ENCODE measurements around the gene PHOX2B. TPM values are rescaled to one million over a fixed set of nuclear protein-coding genes. Genes with fewer than 3 reads are reported as not detected.

PHOX2B gene
- total and polyA plus RNA-seq, 2 of the 8 experiments (the other 6 are each of a cell fraction or from before 2014, with no cell fraction given): not detected

DNA sequence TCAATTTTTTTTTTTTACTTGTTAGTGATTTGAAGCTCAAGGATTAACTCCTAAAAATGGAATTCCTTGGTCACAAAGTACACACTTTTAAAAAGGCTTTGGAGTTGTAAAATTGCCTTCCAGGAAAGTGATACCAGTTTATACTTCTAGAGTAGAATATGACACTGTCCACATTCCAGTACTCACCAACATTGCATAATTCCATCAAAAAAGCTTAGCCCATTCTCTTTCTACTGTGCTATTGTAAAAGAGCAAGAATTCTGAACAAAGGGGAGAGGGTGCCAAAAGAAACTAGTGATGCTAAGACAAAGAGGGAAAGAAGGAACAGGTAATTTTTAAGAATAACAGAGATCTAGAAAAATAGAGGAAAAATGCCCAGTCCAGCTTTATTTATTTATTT, 10.4 kb upstream of the PHOX2B start (continued):
- TF ChIP-seq, protein P1, sequence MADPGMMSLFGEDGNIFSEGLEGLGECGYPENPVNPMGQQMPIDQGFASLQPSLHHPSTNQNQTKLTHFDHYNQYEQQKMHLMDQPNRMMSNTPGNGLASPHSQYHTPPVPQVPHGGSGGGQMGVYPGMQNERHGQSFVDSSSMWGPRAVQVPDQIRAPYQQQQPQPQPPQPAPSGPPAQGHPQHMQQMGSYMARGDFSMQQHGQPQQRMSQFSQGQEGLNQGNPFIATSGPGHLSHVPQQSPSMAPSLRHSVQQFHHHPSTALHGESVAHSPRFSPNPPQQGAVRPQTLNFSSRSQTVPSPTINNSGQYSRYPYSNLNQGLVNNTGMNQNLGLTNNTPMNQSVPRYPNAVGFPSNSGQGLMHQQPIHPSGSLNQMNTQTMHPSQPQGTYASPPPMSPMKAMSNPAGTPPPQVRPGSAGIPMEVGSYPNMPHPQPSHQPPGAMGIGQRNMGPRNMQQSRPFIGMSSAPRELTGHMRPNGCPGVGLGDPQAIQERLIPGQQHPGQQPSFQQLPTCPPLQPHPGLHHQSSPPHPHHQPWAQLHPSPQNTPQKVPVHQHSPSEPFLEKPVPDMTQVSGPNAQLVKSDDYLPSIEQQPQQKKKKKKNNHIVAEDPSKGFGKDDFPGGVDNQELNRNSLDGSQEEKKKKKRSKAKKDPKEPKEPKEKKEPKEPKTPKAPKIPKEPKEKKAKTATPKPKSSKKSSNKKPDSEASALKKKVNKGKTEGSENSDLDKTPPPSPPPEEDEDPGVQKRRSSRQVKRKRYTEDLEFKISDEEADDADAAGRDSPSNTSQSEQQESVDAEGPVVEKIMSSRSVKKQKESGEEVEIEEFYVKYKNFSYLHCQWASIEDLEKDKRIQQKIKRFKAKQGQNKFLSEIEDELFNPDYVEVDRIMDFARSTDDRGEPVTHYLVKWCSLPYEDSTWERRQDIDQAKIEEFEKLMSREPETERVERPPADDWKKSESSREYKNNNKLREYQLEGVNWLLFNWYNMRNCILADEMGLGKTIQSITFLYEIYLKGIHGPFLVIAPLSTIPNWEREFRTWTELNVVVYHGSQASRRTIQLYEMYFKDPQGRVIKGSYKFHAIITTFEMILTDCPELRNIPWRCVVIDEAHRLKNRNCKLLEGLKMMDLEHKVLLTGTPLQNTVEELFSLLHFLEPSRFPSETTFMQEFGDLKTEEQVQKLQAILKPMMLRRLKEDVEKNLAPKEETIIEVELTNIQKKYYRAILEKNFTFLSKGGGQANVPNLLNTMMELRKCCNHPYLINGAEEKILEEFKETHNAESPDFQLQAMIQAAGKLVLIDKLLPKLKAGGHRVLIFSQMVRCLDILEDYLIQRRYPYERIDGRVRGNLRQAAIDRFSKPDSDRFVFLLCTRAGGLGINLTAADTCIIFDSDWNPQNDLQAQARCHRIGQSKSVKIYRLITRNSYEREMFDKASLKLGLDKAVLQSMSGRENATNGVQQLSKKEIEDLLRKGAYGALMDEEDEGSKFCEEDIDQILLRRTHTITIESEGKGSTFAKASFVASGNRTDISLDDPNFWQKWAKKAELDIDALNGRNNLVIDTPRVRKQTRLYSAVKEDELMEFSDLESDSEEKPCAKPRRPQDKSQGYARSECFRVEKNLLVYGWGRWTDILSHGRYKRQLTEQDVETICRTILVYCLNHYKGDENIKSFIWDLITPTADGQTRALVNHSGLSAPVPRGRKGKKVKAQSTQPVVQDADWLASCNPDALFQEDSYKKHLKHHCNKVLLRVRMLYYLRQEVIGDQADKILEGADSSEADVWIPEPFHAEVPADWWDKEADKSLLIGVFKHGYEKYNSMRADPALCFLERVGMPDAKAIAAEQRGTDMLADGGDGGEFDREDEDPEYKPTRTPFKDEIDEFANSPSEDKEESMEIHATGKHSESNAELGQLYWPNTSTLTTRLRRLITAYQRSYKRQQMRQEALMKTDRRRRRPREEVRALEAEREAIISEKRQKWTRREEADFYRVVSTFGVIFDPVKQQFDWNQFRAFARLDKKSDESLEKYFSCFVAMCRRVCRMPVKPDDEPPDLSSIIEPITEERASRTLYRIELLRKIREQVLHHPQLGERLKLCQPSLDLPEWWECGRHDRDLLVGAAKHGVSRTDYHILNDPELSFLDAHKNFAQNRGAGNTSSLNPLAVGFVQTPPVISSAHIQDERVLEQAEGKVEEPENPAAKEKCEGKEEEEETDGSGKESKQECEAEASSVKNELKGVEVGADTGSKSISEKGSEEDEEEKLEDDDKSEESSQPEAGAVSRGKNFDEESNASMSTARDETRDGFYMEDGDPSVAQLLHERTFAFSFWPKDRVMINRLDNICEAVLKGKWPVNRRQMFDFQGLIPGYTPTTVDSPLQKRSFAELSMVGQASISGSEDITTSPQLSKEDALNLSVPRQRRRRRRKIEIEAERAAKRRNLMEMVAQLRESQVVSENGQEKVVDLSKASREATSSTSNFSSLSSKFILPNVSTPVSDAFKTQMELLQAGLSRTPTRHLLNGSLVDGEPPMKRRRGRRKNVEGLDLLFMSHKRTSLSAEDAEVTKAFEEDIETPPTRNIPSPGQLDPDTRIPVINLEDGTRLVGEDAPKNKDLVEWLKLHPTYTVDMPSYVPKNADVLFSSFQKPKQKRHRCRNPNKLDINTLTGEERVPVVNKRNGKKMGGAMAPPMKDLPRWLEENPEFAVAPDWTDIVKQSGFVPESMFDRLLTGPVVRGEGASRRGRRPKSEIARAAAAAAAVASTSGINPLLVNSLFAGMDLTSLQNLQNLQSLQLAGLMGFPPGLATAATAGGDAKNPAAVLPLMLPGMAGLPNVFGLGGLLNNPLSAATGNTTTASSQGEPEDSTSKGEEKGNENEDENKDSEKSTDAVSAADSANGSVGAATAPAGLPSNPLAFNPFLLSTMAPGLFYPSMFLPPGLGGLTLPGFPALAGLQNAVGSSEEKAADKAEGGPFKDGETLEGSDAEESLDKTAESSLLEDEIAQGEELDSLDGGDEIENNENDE (IDR thresholded peaks at IDR 0.05; ENCODE audit: insufficient replicate concordance, low read length): no peak
- TF ChIP-seq GTF2F1 (IDR thresholded peaks at IDR 0.05; ENCODE audit: borderline replicate concordance, low read depth, low read length): no peak
- no peak for TF ChIP-seq SAP30 (IDR thresholded peaks at IDR 0.05; ENCODE audit: insufficient read depth, insufficient replicate concordance, low read length)
- TF ChIP-seq JUND (IDR thresholded peaks at IDR 0.05; ENCODE audit: low read length): no peak
- TF ChIP-seq, protein P2, sequence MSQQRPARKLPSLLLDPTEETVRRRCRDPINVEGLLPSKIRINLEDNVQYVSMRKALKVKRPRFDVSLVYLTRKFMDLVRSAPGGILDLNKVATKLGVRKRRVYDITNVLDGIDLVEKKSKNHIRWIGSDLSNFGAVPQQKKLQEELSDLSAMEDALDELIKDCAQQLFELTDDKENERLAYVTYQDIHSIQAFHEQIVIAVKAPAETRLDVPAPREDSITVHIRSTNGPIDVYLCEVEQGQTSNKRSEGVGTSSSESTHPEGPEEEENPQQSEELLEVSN (IDR thresholded peaks at IDR 0.05): no peak
- no peak for TF ChIP-seq CTBP2 (IDR thresholded peaks at IDR 0.05; ENCODE audit: borderline replicate concordance, insufficient read depth, insufficient read length, low read length)
- no peak for TF ChIP-seq RBBP5 (IDR thresholded peaks at IDR 0.05; ENCODE audit: borderline replicate concordance, low read depth, low read length)
- no peak for TF ChIP-seq CEBPB (IDR thresholded peaks at IDR 0.05; ENCODE audit: low read depth, low read length)
- TF ChIP-seq SUZ12 (IDR thresholded peaks at IDR 0.05; ENCODE audit: low read length): no peak
- no peak for TF ChIP-seq FOSL1 (IDR thresholded peaks at IDR 0.05; ENCODE audit: insufficient read depth, low read depth, low read length)
